Measurements from ENCODE around the gene HSD17B4. TPM values are rescaled to one million over a fixed set of nuclear protein-coding genes. Genes with fewer than 3 reads are reported as not detected.
"Not testable (repeated sequence)": the region's sequence is repeated elsewhere in the genome, so short reads cannot be mapped to it uniquely, and the experiment has no call there.

HSD17B4 gene
- total RNA-seq, 1 donor from 2014 or later: 203 TPM

- not testable (repeated sequence) for DNase-seq
These were observed 19.5 kb upstream of the HSD17B4 start for GRCh38 chr5:119432674-119433237.

GRCh38 chr5:119435436-119436132, 16.7 kb upstream of the HSD17B4 start:
- peak; percentile 7 for DNase-seq

- DNase-seq: not testable (repeated sequence)
These were observed 14.3 kb upstream of the HSD17B4 start for GRCh38 chr5:119437785-119438586.

- not testable (repeated sequence) for DNase-seq
These were observed 13.7 kb upstream of the HSD17B4 start for GRCh38 chr5:119438587-119438917.

GRCh38 chr5:119439140-119439631, 13.1 kb upstream of the HSD17B4 start:
- no peak for DNase-seq

- not testable (repeated sequence) for DNase-seq
These were observed 12.7 kb upstream of the HSD17B4 start for GRCh38 chr5:119439632-119440031.

GRCh38 chr5:119444643-119445042, 7.7 kb upstream of the HSD17B4 start:
- not testable (repeated sequence) for DNase-seq

GRCh38 chr5:119445544-119445943, 6.8 kb upstream of the HSD17B4 start:
- DNase-seq: no peak

- DNase-seq: no peak
These were observed 2.4 kb upstream of the HSD17B4 start for GRCh38 chr5:119449882-119450281.

- DNase-seq: not testable (repeated sequence)
These were observed 1.7 kb upstream of the HSD17B4 start for GRCh38 chr5:119450627-119451026.

GRCh38 chr5:119451561-119451960, 736 bp upstream of the HSD17B4 start:
- DNase-seq: no peak

GRCh38 chr5:119452060-119452372, 281 bp upstream of the HSD17B4 start:
- DNase-seq: no peak

GRCh38 chr5:119453040-119453373, 710 bp downstream of the HSD17B4 start:
- DNase-seq: no peak

GRCh38 chr5:119454171-119454570, 1.9 kb downstream of the HSD17B4 start:
- DNase-seq: no peak

GRCh38 chr5:119458911-119459632, 6.8 kb downstream of the HSD17B4 start:
- no peak for DNase-seq

GRCh38 chr5:119465640-119466039, 13.3 kb downstream of the HSD17B4 start:
- no peak for DNase-seq

- DNase-seq: no peak
These were observed 16.0 kb downstream of the HSD17B4 start for GRCh38 chr5:119468286-119468685.

- no peak for DNase-seq
These were observed 17.9 kb downstream of the HSD17B4 start for GRCh38 chr5:119470105-119470763.

- DNase-seq: no peak
These were observed 18.7 kb downstream of the HSD17B4 start for GRCh38 chr5:119470851-119471451.

- no peak for DNase-seq
These were observed 20.9 kb downstream of the HSD17B4 start for GRCh38 chr5:119473241-119473640.

- no peak for DNase-seq
These were observed 24.0 kb downstream of the HSD17B4 start for GRCh38 chr5:119476341-119476740.

- no peak for DNase-seq
These were observed 26.5 kb downstream of the HSD17B4 start for GRCh38 chr5:119478781-119479180.

Measured in occipital lobe (tissue), 2 donors.